ENCODE data around the gene PLA2G10.

DNA sequence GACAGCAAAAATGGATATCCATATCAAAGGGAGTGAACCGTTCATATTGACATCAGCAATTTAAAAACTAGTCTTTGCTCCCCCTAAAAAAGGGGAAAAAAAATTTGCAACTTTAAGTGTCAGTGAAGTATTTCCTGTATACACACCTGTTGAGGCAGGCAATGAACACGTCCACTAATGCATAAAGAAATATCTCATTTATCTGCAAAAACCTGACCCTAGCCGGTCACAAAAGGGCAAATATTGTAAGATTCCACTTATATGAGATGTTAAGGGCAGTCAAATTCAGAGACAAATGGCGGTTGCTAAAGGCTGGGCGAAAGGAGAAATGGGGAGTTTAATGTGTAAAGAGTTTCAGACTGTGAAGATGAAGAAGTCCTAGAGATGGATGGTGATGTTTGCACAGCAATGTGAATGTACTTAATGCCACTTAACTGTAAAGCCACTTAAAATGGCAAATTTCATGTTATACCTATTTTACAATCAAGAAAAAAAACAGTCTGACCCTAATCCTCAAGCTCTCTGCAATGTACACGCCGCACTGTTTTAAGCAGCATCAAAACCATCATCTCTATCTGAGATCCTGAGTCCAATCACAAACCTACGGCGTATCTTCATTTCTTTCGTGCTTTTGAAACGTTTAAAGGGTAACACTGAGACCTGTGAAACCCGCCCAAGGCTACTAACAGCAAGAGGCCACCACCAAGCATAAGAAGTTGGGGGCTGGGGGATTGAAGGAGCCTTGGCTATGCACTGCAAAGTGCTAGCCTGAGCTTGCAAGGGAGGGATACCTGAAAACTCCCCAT, 65.1 kb downstream of the PLA2G10 start:
- no peak for TF ChIP-seq POLR2A (IDR thresholded peaks at IDR 0.05)
- TF ChIP-seq, protein P1, sequence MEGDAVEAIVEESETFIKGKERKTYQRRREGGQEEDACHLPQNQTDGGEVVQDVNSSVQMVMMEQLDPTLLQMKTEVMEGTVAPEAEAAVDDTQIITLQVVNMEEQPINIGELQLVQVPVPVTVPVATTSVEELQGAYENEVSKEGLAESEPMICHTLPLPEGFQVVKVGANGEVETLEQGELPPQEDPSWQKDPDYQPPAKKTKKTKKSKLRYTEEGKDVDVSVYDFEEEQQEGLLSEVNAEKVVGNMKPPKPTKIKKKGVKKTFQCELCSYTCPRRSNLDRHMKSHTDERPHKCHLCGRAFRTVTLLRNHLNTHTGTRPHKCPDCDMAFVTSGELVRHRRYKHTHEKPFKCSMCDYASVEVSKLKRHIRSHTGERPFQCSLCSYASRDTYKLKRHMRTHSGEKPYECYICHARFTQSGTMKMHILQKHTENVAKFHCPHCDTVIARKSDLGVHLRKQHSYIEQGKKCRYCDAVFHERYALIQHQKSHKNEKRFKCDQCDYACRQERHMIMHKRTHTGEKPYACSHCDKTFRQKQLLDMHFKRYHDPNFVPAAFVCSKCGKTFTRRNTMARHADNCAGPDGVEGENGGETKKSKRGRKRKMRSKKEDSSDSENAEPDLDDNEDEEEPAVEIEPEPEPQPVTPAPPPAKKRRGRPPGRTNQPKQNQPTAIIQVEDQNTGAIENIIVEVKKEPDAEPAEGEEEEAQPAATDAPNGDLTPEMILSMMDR (IDR thresholded peaks at IDR 0.05): no peak

Data from Peyer's patch (tissue), 4 donors.